Activated gamma-delta T cell (primary cell): ENCODE measurements around the gene FRAS1.
"Not testable (repeated sequence)": the region's sequence is repeated elsewhere in the genome, so short reads cannot be mapped to it uniquely, and the experiment has no call there.

Source experiments
- DNase-seq: peaks from one replicate; lab custom pipeline; 2025; lab: John Stamatoyannopoulos, UW

FRAS1 gene

GRCh38 chr4:78292341-78292740 is 235.2 kb downstream of the FRAS1 start:
- DNase-seq, result no peak

- no peak for DNase-seq
These were observed 235.7 kb downstream of the FRAS1 start for GRCh38 chr4:78292856-78293255.

DNA sequence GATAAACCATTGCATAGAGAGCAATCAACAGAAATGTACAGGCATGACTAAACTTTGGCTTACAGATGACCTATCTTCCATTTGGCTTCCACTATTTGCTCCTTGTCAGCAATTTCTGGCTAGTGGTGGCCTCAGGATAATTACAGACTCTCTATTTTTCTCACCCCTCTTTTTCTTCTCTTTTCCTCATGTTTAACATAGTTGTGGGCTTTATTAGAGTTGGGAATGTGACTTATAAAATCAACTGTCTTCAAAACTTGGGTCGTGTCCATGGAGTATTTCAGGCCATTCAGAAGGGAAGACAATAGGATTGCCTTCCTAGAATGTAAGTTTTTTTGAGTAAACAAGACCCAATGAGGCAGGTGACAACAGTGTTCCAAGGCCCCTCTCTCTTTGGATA is 236.2 kb downstream of the FRAS1 start:
- DNase-seq, result no peak

DNA sequence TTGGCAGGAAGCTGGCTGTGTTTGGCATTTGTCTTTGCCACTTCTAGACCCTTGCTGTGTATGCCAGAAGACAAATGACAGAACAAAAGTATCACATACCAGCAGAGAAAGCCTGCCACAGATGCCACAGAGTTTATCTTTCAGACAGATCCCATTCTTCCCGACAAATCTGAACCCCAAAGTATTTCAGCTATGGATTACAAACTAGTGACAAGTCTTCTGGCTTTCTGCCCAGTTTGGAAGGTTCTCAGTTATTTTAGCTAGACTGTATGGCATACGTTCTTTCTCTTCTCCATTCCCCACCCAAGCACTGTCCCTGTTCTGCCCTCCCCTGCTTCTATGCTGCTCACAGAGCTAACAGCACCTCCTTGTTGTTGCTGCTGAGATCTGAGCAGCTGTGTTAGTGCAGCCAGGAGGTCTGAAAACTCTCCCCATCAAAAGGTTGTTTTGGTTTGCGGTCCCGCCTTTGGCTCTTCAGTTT is 236.7 kb downstream of the FRAS1 start:
- no peak for DNase-seq

DNA sequence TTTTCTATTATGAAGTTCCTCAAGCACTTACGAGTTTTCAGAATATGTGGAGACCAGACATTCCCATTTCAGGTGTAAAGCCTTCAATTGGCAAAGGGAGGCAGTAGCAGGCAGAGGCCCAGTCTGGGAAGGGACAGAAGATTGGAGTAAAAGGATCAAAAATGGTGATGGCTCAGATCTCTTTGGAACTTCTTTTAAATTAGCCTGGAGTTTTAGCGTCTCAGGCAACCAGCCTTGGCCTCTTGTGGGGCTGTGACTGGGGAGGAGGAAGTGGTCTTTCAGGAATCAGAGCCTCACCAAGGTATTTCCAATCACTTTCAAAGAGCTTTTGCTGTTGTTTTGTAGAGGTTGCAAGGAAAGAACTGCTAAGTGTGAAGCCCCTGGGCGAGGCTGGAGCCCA is 239.1 kb downstream of the FRAS1 start:
- DNase-seq, result no peak

- DNase-seq, result no peak
These were observed 240.1 kb downstream of the FRAS1 start for GRCh38 chr4:78297116-78297800.

- DNase-seq, result no peak
These were observed 241.5 kb downstream of the FRAS1 start for GRCh38 chr4:78298618-78299017.

GRCh38 chr4:78299565-78299972 is 242.4 kb downstream of the FRAS1 start:
- DNase-seq, result no peak

- DNase-seq, result not testable (repeated sequence)
These were observed 250.1 kb downstream of the FRAS1 start for GRCh38 chr4:78307263-78307662.

- DNase-seq, result no peak
These were observed 251.4 kb downstream of the FRAS1 start for GRCh38 chr4:78308517-78308916.

- no peak for DNase-seq
These were observed 252.2 kb downstream of the FRAS1 start for GRCh38 chr4:78309352-78309751.

DNA sequence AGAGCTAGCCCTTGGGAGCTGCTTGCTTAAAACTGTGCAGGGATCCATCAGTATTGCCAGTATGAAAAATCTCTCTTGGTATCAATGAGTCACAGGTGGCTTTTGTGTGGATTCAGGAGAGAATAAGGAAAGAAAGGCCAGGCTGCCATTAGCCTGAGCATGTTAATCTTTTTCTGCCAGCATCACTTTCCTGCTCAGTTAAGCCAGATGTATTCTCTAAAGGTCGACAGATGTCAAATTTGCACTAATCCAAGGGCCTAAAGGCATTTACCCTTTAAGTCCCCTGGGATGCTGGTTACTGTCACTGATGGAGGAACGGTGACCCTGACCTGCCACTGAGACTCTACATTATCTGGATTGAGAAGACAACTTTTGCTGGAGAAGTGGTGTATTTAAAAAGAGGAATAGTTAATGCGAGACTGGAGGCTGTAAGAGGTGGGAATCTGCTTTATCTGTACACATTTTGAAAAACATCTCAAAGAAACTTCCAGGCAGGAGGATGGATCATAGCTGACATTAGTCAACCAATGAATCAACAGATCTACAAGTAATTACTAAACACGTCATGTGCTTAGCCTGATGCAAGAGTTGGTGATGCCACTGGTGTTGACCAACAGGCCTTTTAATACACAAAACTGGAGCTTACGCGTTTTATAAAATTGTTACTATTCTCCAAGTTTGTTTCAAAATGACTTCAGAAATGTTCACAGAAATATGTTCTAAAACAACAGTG is 253.1 kb downstream of the FRAS1 start:
- no peak for DNase-seq

- no peak for DNase-seq
These were observed 253.6 kb downstream of the FRAS1 start for GRCh38 chr4:78310740-78311115.

GRCh38 chr4:78311306-78311705 is 254.2 kb downstream of the FRAS1 start:
- no peak for DNase-seq

DNA sequence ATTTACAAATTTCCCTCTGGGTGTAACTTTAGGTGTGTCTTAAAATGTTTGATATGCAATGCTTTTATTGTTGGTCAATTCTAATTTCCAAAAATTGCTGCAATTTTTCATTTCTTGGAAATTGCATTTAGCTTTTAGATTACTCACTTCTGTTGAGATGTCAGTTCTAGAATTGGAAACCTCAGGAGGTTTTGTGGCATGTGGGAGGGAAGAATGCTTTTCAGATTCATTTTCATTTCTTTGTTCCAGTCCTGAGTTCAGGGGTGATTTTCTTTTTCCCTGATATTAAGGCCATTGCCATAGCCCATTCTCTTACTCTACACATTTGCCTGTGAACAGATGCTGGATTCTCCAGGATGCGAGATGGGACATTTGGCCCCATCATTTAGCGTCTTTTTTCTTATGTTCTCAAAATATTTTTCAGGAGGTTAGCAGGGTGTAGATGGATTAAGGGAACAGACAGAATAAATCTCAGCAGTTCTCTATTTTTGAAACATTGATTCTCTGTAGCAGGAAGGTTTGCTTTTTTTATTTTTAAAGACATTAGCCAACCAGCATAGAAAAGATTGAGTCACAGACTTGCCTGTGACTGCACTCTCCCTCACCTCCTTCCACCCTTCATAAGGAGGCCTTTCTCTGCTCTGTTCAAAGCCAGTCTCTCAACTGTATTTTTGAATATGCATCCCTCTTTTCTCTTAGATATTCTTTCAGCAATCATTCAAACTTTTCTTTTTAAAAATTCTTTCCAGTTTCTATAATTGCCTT is 256.0 kb downstream of the FRAS1 start:
- DNase-seq, result no peak

DNA sequence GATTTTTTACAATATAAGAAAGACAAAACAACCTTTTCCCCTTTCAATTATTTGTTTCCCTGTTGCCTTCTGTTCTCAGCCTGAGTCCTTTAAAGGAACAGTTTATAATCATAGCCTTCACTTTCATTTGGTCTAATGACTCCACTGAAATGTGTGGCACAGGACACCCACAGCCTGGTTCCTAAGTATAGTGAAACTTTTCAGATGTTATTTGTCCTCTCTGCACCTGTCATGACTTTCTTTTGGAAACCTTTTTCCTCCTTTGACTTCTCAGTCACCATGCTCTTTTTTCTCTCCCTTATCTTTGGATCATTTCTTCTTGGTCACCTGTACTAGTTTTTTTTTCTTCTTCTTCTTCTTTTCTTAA is 256.6 kb downstream of the FRAS1 start:
- no peak for DNase-seq

- DNase-seq, result no peak
These were observed 261.0 kb downstream of the FRAS1 start for GRCh38 chr4:78318126-78318525.

DNA sequence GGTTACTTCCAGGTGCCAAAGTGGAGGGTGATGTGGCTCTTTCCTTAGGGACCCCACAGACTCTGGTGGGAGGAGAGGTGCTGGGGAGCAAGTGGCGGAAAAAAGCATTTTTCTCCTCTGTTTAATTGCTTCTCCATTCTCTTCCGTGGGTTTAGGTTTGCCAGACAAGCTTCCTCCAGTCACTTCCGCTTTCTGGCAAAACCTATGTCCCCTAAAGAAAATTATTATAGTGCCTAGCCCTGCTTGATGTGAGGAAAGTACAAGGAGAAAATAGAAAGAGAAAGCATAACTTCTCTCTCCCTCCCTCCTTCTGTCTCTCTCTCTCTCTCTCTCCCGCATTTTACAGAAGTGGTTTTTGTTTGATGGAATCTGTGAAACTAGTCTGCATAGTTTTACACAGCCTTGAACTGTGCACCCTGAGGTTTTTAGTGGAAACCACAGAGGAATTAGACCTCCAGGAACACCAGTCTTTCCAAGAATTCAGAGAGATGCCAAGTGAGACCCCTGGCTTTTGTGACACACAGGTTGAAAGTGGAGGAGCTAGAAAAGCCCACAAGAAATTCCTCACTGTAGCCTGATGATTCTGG is 263.3 kb downstream of the FRAS1 start:
- DNase-seq, result no peak

- no peak for DNase-seq
These were observed 264.9 kb downstream of the FRAS1 start for GRCh38 chr4:78322032-78322431.

DNA sequence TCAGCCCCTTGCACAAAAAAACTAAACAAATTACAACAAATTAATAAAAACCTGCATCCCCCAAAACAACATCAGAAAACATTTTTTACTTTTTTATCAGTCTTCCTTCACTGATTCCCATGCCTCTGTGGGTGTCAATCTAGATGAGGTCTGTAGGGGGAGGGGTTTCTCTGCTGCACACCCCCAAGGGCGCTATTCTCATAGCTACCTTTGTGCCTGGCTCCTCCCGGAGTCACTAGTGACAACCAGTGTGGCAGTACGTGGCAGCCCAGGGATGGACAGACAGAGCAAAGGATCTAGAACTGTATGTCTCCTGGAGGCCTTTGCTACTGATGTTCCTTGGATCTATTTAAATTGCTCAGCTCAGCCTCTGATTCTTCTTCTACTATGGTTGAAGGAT is 266.3 kb downstream of the FRAS1 start:
- no peak for DNase-seq

- no peak for DNase-seq
These were observed 267.5 kb downstream of the FRAS1 start for GRCh38 chr4:78324625-78325024.
